NCI-H2171 (cell line): Measurements from ENCODE around the gene CDH4.
"Not testable (repeated sequence)": the region's sequence is repeated elsewhere in the genome, so short reads cannot be mapped to it uniquely, and the experiment has no call there.

Experiments used
- DNase-seq: peaks from one replicate; lab custom pipeline; 2025; lab: John Stamatoyannopoulos, UW

The CDH4 gene

GRCh38 chr20:61439251-61439650 lies 187.2 kb downstream of the CDH4 start:
- no peak for DNase-seq

GRCh38 chr20:61440548-61441055 lies 188.5 kb downstream of the CDH4 start:
- no peak for DNase-seq

- no peak for DNase-seq
Measured at GRCh38 chr20:61441537-61441936, 189.5 kb downstream of the CDH4 start.

GRCh38 chr20:61442075-61442670 lies 190.1 kb downstream of the CDH4 start:
- DNase-seq, result no peak

- no peak for DNase-seq
Measured at GRCh38 chr20:61442718-61443117, 190.7 kb downstream of the CDH4 start.

GRCh38 chr20:61443443-61444126 lies 191.5 kb downstream of the CDH4 start:
- no peak for DNase-seq

GRCh38 chr20:61444637-61445036 lies 192.6 kb downstream of the CDH4 start:
- DNase-seq, result no peak

GRCh38 chr20:61445138-61445537 lies 193.1 kb downstream of the CDH4 start:
- no peak for DNase-seq

- no peak for DNase-seq
Measured at GRCh38 chr20:61445741-61446140, 193.7 kb downstream of the CDH4 start.

- no peak for DNase-seq
Measured at GRCh38 chr20:61447952-61448351, 195.9 kb downstream of the CDH4 start.

GRCh38 chr20:61448386-61448785 lies 196.3 kb downstream of the CDH4 start:
- DNase-seq, result no peak

- DNase-seq, result no peak
Measured at GRCh38 chr20:61449057-61449609, 197.1 kb downstream of the CDH4 start.

- no peak for DNase-seq
Measured at GRCh38 chr20:61449916-61450315, 197.9 kb downstream of the CDH4 start.

- no peak for DNase-seq
Measured at GRCh38 chr20:61450549-61450948, 198.5 kb downstream of the CDH4 start.

GRCh38 chr20:61451009-61451408 lies 198.9 kb downstream of the CDH4 start:
- DNase-seq, result no peak

GRCh38 chr20:61451953-61452352 lies 199.9 kb downstream of the CDH4 start:
- no peak for DNase-seq

GRCh38 chr20:61453219-61453618 lies 201.2 kb downstream of the CDH4 start:
- DNase-seq, result no peak

- DNase-seq, result not testable (repeated sequence)
Measured at GRCh38 chr20:61453623-61454022, 201.6 kb downstream of the CDH4 start.

- DNase-seq, result no peak
Measured at GRCh38 chr20:61454053-61454452, 202.0 kb downstream of the CDH4 start.

GRCh38 chr20:61455508-61456215 lies 203.6 kb downstream of the CDH4 start:
- DNase-seq, result no peak

- no peak for DNase-seq
Measured at GRCh38 chr20:61457725-61458124, 205.7 kb downstream of the CDH4 start.

GRCh38 chr20:61458146-61458746 lies 206.2 kb downstream of the CDH4 start:
- DNase-seq, result no peak
